NT2/D1 (cell line): ENCODE measurements around the gene ARHGAP22.

Experiments
- SUZ12 ChIP-seq: IDR thresholded peaks from 2 replicates; pipeline ENCODE4 v1.6.1; 2011; ENCODE audit not compliant: insufficient read length, insufficient read depth; ENCODE audit errors: extremely low read depth
- YY1 ChIP-seq: IDR thresholded peaks from 2 replicates; pipeline ENCODE4 v1.6.1; 2011; ENCODE audit not compliant: insufficient read length, insufficient read depth
- ZNF274 ChIP-seq: IDR thresholded peaks from 2 replicates; pipeline ENCODE4 v1.6.1; 2011; ENCODE audit warnings: mild to moderate bottlenecking, low read depth, low read length

DNA sequence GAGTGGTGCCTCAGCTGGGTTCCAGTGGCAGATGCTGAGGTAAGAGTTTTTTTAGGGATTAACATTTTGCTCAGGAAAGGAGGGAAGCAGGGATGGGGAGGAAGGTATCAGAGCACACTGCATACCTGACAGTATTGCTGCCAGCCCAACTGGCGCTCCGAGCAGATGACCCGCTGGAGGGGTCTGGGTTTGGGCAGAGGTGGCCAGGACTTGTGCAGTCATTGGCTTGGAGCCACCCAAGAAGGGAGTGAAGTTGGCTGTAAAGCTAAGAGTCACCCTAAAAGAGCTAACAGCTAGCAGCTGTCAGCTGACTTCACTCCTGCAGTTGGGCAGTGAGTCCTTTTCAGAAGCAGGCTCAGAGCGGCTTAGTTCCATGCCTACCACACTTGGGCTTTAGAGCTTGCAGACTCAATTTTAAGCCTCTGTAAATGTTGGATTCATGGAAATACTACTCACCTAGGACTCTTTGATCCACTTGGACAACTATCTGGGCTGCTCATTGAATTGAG is 5.8 kb upstream of the ARHGAP22 start:
- TF ChIP-seq YY1: no peak
- no peak for TF ChIP-seq ZNF274
- no peak for TF ChIP-seq SUZ12
